ENCODE measurements around the gene WDR45B. TPM values are rescaled to one million over a fixed set of nuclear protein-coding genes. Genes with fewer than 3 reads are reported as not detected.

WDR45B gene
- total and polyA plus RNA-seq, 2 donors (not counting 3 experiments of a cell fraction or from before 2014, with no cell fraction given) = 62.0 to 76.7 TPM

GRCh38 chr17:82623707-82624106 is 24.5 kb downstream of the WDR45B start:
- ChIA-PET POLR2A (no interaction called here), CTCF (interaction anchor here (1.4 kb wide), 1 partner anchor 12 kb away, joined by 3 read pairs; no protein-coding TSS in a partner anchor)
- BruUV-seq (replicated peaks) = no TSS peak
- no peaks in the 10 kb centered on the region for H3K4me1 ChIP-seq (ENCODE audit: control insufficient read depth, extremely low read depth, insufficient read depth, low read length)
- H3K36me3 ChIP-seq (ENCODE audit: control insufficient read depth in 2 of 2, extremely low read depth in 1 of 2, insufficient read depth in 2 of 2, low read length in 2 of 2) = peaks cover 9 to 33% of the 10 kb centered on the region in 2 experiments
- DNase-seq (ENCODE audit: low read depth, low spot score) = no peak
- no peaks in the 10 kb centered on the region for H3K27me3 ChIP-seq (ENCODE audit: control insufficient read depth in 2 of 2, insufficient read depth in 2 of 2, low read length in 2 of 2)
- H3K9me3 ChIP-seq (replicated peaks; ENCODE audit: control insufficient read depth, insufficient read depth, low read length) = no peaks in the 10 kb centered on the region
- no peaks in the 10 kb centered on the region for H3K79me2 ChIP-seq (ENCODE audit: control insufficient read depth, insufficient read depth, low read length)
- H3K9me1 ChIP-seq (replicated peaks; ENCODE audit: control insufficient read depth, extremely low read depth, insufficient read depth, low read length) = no peaks in the 10 kb centered on the region
- H4K20me1 ChIP-seq (replicated peaks; ENCODE audit: control insufficient read depth, extremely low read depth, insufficient read depth, low read length) = no peaks in the 10 kb centered on the region
- no peak for TF ChIP-seq JUN (IDR thresholded peaks at IDR 0.05; ENCODE audit: borderline replicate concordance, insufficient read depth, insufficient read length, low read depth)
- TF ChIP-seq MYC (IDR thresholded peaks at IDR 0.05; ENCODE audit: low read depth, low read length) = no peak
- no peak overlapping the region for H3K4me3 ChIP-seq (replicated peaks in 1 of 3; ENCODE audit: insufficient read depth in 1 of 3, low read depth in 1 of 3, low read length in 3 of 3)
- no peak overlapping the region for H3K4me2 ChIP-seq (ENCODE audit: insufficient read depth, low read length)
- no peak for FAIRE-seq
- H2AFZ ChIP-seq (ENCODE audit: low read depth, low read length) = no peak overlapping the region
- no peak overlapping the region for H3K27ac ChIP-seq (ENCODE audit: insufficient read depth, low read depth, low read length)
- dilution Hi-C loops (cut with MboI; ENCODE audit: extremely low pct_ligation_motif_present, low sequenced_read_pairs) (no loop called here), intact Hi-C loops (cut with micrococcal nuclease) (no loop called here)
- no peak overlapping the region for H3K9ac ChIP-seq (replicated peaks; ENCODE audit: extremely low read depth, insufficient read depth, low read length)

- no peak for FAIRE-seq
- H3K27me3 ChIP-seq (ENCODE audit: control insufficient read depth in 2 of 2, insufficient read depth in 2 of 2, low read length in 2 of 2) = no peaks in the 10 kb centered on the region
- no TSS peak for BruUV-seq (replicated peaks)
- ChIA-PET CTCF (no interaction called here), POLR2A (interaction anchor here (0.7 kb wide), 1 partner anchor 326 kb away, joined by 3 read pairs; no protein-coding TSS in a partner anchor)
- no peak overlapping the region for H3K4me3 ChIP-seq (replicated peaks in 1 of 3; ENCODE audit: insufficient read depth in 1 of 3, low read depth in 1 of 3, low read length in 3 of 3)
- H3K9me1 ChIP-seq (replicated peaks; ENCODE audit: control insufficient read depth, extremely low read depth, insufficient read depth, low read length) = no peaks in the 10 kb centered on the region
- TF ChIP-seq EZH2 (IDR thresholded peaks at IDR 0.05; ENCODE audit: borderline replicate concordance, low read depth, low read length, severe bottlenecking) = no peak
- no peak for TF ChIP-seq POLR2AphosphoS5 (IDR thresholded peaks at IDR 0.05; ENCODE audit: insufficient read depth, low read depth, low read length)
- no peak overlapping the region for H3K27ac ChIP-seq (ENCODE audit: insufficient read depth, low read depth, low read length)
- H3K4me1 ChIP-seq (ENCODE audit: control insufficient read depth, extremely low read depth, insufficient read depth, low read length) = no peaks in the 10 kb centered on the region
- dilution Hi-C loops (cut with MboI; ENCODE audit: extremely low pct_ligation_motif_present, low sequenced_read_pairs) (no loop called here), intact Hi-C loops (cut with micrococcal nuclease) (no loop called here)
- H3K9me3 ChIP-seq (replicated peaks; ENCODE audit: control insufficient read depth, insufficient read depth, low read length) = no peaks in the 10 kb centered on the region
- H2AFZ ChIP-seq (ENCODE audit: low read depth, low read length) = no peak overlapping the region
- H3K4me2 ChIP-seq (ENCODE audit: insufficient read depth, low read length) = no peak overlapping the region
- no peak overlapping the region for H3K9ac ChIP-seq (replicated peaks; ENCODE audit: extremely low read depth, insufficient read depth, low read length)
- no peaks in the 10 kb centered on the region for H3K79me2 ChIP-seq (ENCODE audit: control insufficient read depth, insufficient read depth, low read length)
- peaks cover 18 to 41% of the 10 kb centered on the region in 2 experiments for H3K36me3 ChIP-seq (ENCODE audit: control insufficient read depth in 2 of 2, extremely low read depth in 1 of 2, insufficient read depth in 2 of 2, low read length in 2 of 2)
- no peaks in the 10 kb centered on the region for H4K20me1 ChIP-seq (replicated peaks; ENCODE audit: control insufficient read depth, extremely low read depth, insufficient read depth, low read length)
- no peak for DNase-seq (ENCODE audit: low read depth, low spot score)
These were observed 28.6 kb downstream of the WDR45B start for GRCh38 chr17:82619641-82620040.
